Fibroblast of skin of scalp (primary cell): ENCODE data around the gene FAM76B.

ENCODE experiments used
- DNase-seq: peaks from one replicate; pipeline ENCODE4 v3.0.0-alpha.2; 2013

Gene FAM76B

DNA sequence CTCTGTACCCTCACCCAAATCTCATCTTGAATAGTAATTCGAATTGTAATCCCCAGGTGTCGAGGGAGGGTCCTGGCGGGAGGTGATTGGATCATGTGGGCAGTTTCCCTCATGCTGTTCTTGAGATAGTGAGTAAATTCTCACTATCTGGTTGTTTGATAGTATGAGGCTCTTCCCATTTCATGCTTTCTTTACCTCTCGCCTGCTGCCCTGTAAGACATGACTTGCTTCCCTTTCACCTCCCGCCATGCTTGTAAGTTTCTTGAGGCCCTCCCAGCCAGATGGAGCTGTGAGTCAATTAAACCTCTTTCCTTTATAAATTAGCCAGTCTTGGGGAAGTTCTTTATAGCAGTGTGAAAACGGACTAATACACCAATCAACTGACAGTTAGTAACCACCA lies 60.1 kb downstream of the FAM76B start:
- no peak for DNase-seq

GRCh38 chr11:95728790-95729189 lies 60.8 kb downstream of the FAM76B start:
- DNase-seq, result no peak

DNA sequence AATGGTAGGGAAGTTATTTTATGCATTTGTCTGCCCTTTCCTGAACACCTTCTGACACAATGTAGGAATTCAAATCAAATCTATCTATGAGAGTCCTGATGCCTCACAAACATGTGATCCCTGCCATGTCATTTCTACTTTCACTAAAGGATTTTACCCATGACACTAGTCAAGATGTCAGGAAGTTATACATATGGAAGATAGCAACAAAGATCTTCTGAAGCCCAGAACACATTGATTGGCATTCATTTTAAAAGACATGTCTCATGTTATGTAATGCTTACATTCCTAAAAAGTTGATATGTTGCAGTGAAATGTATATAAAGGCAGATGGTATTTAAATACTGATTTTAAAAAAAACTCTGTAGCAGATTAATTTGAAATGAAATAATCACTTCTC lies 61.5 kb downstream of the FAM76B start:
- DNase-seq, result no peak

DNA sequence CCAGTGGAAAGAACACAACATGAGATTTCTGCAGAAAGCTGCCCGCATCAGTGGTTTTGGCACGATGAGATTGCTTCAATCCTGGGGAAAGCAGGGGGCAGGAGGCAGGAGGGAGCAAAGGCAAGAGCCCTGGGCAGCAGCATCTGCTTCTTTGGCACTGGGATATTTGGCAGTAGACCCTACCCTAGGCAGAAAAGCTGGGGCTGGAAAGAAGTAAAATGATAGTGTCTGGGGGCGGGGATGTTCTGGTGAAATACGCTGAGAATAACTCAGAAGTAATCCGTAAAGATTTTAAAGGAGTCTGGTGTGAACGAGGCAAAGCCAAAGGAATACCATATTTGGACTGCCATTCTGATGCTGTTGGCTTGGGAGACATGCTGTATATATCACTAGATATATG lies 62.0 kb downstream of the FAM76B start:
- no peak for DNase-seq

- no peak for DNase-seq
Measured at GRCh38 chr11:95727111-95727510, 62.5 kb downstream of the FAM76B start.

GRCh38 chr11:95725196-95725595 lies 64.4 kb downstream of the FAM76B start:
- no peak for DNase-seq

DNA sequence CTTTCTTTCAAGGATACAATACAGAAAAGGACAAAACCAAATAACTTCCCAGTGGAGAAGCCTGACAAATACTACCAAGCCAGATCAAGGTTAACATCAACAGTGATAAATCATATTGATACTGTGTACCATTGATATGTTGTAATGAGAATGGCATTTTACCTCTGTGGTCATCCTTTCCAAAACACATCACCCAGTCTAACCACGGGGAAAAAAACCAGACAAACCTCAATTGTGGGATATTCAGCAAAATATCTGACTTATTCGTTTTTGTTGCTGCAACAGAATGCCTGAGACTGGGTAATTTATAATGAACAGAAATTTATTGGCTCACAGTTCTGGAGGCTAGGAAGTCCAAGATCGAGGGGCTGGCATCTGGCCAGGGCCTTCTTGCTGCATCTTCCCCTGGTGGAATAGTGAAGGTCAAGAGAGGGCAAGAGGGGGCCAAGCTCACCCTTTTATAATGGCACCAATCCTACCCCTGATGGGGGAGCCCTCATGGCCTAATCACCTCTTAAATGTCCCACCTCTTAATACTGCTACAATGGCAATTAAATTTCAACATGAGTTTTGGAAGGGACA lies 66.1 kb downstream of the FAM76B start:
- no peak for DNase-seq

DNA sequence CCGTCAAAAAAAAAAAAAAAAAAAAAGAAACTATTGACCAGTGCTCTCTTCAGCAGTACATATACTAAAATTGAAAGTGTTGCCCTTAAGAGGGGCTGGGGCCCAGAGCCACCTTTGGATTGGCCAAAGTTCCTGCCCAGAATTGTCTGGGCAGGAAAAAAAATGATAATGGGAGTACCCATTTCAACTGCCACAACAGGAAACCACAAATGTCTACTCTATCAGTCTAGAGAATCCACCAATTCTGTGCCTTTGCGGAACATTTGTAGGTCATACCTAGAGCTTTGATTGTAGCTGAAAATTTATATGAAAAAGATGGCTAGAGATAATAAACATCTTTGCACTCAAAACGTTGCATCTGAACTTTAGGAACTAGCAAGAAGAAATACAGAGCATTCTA lies 69.4 kb downstream of the FAM76B start:
- no peak for DNase-seq
